ENCODE data around the gene TTLL6. TPM values are rescaled to one million over a fixed set of nuclear protein-coding genes. Genes with fewer than 3 reads are reported as not detected.

TTLL6 gene
- total RNA-seq, 1 experiment from 2014 or later, result 2.4 TPM

DNA sequence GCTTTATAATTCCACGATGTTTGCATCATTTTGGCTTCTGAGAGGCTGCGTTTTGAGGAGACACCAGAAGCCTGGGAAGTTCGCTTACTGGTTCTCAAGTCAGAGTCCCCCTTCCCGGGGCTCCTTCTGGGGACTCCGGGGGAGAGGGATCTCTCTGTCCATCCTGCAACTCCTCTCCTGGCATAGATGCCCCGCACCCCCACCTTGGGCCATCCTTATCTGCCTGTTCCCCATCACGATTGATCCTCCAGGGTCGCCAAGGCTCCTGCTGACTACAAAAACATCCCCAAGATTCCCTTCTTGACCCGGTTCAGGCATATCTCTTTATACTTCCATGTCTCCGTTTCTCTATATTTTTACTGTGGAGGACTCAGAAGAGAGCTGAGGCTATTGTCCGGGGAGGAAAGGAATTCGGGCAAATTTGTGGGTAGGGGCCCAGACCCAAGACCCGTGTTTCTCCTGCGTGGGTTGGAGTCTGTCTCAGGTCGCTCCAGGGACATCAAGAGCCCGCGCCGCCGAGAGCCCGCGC, 70.0 kb downstream of the TTLL6 start:
- no peaks in the 10 kb centered on the region for H3K36me3 Mint-ChIP-seq (ENCODE audit: insufficient read depth in 1 of 3, low read depth in 3 of 3)
- Histone ChIP-seq H3K14ac (ENCODE audit: insufficient read depth, low read length) (no peak overlapping the region), H2BK5ac (ENCODE audit: insufficient read length, low read length) (no peak overlapping the region), H4K91ac (ENCODE audit: insufficient read length, low read depth, low read length) (no peak overlapping the region), H3K4ac (ENCODE audit: low read depth, low read length) (no peak overlapping the region), H2AFZ (ENCODE audit: low read length) (no peak overlapping the region), H3K56ac (ENCODE audit: insufficient read length, low read depth, low read length) (no peak overlapping the region), H3K9me3 (ENCODE audit: control insufficient read depth, low read depth, low read length) (no peaks in the 10 kb centered on the region), H3K79me1 (ENCODE audit: insufficient read depth, low read depth, low read length, poor library complexity, severe bottlenecking) (no peaks in the 10 kb centered on the region), H3K23ac (ENCODE audit: insufficient read length, low read depth, low read length) (no peak overlapping the region), H2AK5ac (ENCODE audit: insufficient read length, low read length) (no peak overlapping the region), H3K27me3 (ENCODE audit: insufficient read depth, low read length) (peaks cover 98% of the 10 kb centered on the region), H4K8ac (replicated peaks; ENCODE audit: insufficient read length, low read depth, low read length) (no peak overlapping the region), H2BK20ac (ENCODE audit: low read depth, low read length, poor library complexity, severe bottlenecking) (no peak overlapping the region), H3K79me2 (ENCODE audit: insufficient read depth, low read length) (no peaks in the 10 kb centered on the region), H3K4me1 (ENCODE audit: insufficient read depth, low read length) (no peaks in the 10 kb centered on the region), H2BK15ac (ENCODE audit: low read depth, low read length) (no peak overlapping the region), H3T11ph (ENCODE audit: low read length) (no peak overlapping the region), H2BK120ac (ENCODE audit: low read depth, low read length, poor library complexity, severe bottlenecking) (no peak overlapping the region), H3K27ac (ENCODE audit: insufficient read length, low read depth, low read length) (no peak overlapping the region), H3K9ac (ENCODE audit: extremely low read depth, insufficient read length, low read length) (no peak overlapping the region), H4K20me1 (ENCODE audit: control insufficient read depth, insufficient read depth, insufficient read length) (no peaks in the 10 kb centered on the region), H4K5ac (ENCODE audit: insufficient read length, low read depth, low read length) (no peak overlapping the region), H2BK12ac (ENCODE audit: insufficient read length, low read depth, low read length) (no peak overlapping the region), H3K23me2 (ENCODE audit: insufficient read length, low read depth, low read length, poor library complexity, severe bottlenecking) (no peaks in the 10 kb centered on the region), H3K18ac (ENCODE audit: insufficient read length, low read depth, low read length) (no peak overlapping the region), H3K4me2 (ENCODE audit: insufficient read depth, insufficient read length, low read length) (no peak overlapping the region)
- TF ChIP-seq, protein P1, sequence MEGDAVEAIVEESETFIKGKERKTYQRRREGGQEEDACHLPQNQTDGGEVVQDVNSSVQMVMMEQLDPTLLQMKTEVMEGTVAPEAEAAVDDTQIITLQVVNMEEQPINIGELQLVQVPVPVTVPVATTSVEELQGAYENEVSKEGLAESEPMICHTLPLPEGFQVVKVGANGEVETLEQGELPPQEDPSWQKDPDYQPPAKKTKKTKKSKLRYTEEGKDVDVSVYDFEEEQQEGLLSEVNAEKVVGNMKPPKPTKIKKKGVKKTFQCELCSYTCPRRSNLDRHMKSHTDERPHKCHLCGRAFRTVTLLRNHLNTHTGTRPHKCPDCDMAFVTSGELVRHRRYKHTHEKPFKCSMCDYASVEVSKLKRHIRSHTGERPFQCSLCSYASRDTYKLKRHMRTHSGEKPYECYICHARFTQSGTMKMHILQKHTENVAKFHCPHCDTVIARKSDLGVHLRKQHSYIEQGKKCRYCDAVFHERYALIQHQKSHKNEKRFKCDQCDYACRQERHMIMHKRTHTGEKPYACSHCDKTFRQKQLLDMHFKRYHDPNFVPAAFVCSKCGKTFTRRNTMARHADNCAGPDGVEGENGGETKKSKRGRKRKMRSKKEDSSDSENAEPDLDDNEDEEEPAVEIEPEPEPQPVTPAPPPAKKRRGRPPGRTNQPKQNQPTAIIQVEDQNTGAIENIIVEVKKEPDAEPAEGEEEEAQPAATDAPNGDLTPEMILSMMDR (conservative IDR thresholded peaks at IDR 0.05), result no peak
- no CpG with 5 or more reads among the region's 21 CpGs for WGBS (ENCODE audit: extremely low coverage, insufficient read length, low lambda C conversion rate)
- H3K4me3 Mint-ChIP-seq, result no peak overlapping the region
- H3K27me3 Mint-ChIP-seq (ENCODE audit: low read depth), result peaks cover 100% of the 10 kb centered on the region
- peaks cover 6 to 11% of the 10 kb centered on the region in 2 experiments; a peak in 3 of 4 replicates for H3K4me1 Mint-ChIP-seq
- H3K27ac Mint-ChIP-seq, result no peak overlapping the region
- DNase-seq, result peak; percentile 54
- H3K9me3 Mint-ChIP-seq, result peaks cover 0 to 5% of the 10 kb centered on the region in 2 experiments; a peak in 2 of 5 replicates

Measured in H9 (cell line).